ENCODE data around the gene INS. TPM values are rescaled to one million over a fixed set of nuclear protein-coding genes. Genes with fewer than 3 reads are reported as not detected.

INS gene
- total and polyA plus RNA-seq, 2 of the 13 experiments (the other 11 are each of a cell fraction or from before 2014, with no cell fraction given) = not detected

- TF ChIP-seq FOXP1 (IDR thresholded peaks at IDR 0.05) = no peak
- TF ChIP-seq FOXP1 (CRISPR knock-in tag; IDR thresholded peaks at IDR 0.05) = no peak
- TF ChIP-seq ZNF530 (CRISPR knock-in tag; IDR thresholded peaks at IDR 0.05; ENCODE audit: low read depth) = no peak
- TF ChIP-seq HNRNPL (IDR thresholded peaks at IDR 0.05; ENCODE audit: low read depth, low read length) = 0 out of 2 replicates have a peak, but pooled peaks have one; percentile 52
- TF ChIP-seq HOXA3 (CRISPR knock-in tag; IDR thresholded peaks at IDR 0.05) = peak; percentile 47; the same call in 1 of the 2 replicates
- no peak for TF ChIP-seq NCOR1 (IDR thresholded peaks at IDR 0.05; ENCODE audit: borderline replicate concordance, low read length)
- TF ChIP-seq ZNF563 (CRISPR knock-in tag; IDR thresholded peaks at IDR 0.05) = 0 out of 2 replicates have a peak, but pooled peaks have one; percentile 13
- no peak for TF ChIP-seq THAP7 (CRISPR knock-in tag; IDR thresholded peaks at IDR 0.05)
- 0 out of 2 replicates have a peak, but pooled peaks have one; percentile 37 for TF ChIP-seq HOXD1 (CRISPR knock-in tag; IDR thresholded peaks at IDR 0.05)
- peak; percentile 82; the same call in 1 of the 2 replicates for TF ChIP-seq ZFP37 (CRISPR knock-in tag; IDR thresholded peaks at IDR 0.05; ENCODE audit: borderline replicate concordance)
- TF ChIP-seq IKZF4 (CRISPR knock-in tag; IDR thresholded peaks at IDR 0.05; ENCODE audit: borderline replicate concordance, low read depth, not compliant biosample characterization) = no peak
- no peak for TF ChIP-seq EEA1 (CRISPR knock-in tag; IDR thresholded peaks at IDR 0.05; ENCODE audit: borderline replicate concordance)
- TF ChIP-seq ZEB1 (IDR thresholded peaks at IDR 0.05; ENCODE audit: insufficient replicate concordance, low read depth) = no peak
- TF ChIP-seq PAF1 (CRISPR knock-in tag; IDR thresholded peaks at IDR 0.05) = peak; percentile 52; the same call in 1 of the 2 replicates
- TF ChIP-seq KLF13 (CRISPR knock-in tag; IDR thresholded peaks at IDR 0.05) = no peak
- no peak for TF ChIP-seq ZNF7 (CRISPR knock-in tag; IDR thresholded peaks at IDR 0.05)
- TF ChIP-seq STAT5B (CRISPR knock-in tag; IDR thresholded peaks at IDR 0.05) = no peak
- TF ChIP-seq ZNF160 (CRISPR knock-in tag; IDR thresholded peaks at IDR 0.05) = no peak
- no peak for TF ChIP-seq E2F1 (CRISPR knock-in tag; IDR thresholded peaks at IDR 0.05)
- TF ChIP-seq HNF1A (IDR thresholded peaks at IDR 0.05; ENCODE audit: low read depth) = no peak
- no peak for TF ChIP-seq HNF1A (CRISPR knock-in tag; IDR thresholded peaks at IDR 0.05; ENCODE audit: borderline replicate concordance)
- no peak for TF ChIP-seq ZNF562 (CRISPR knock-in tag; IDR thresholded peaks at IDR 0.05; ENCODE audit: borderline replicate concordance)
- TF ChIP-seq ZIK1 (CRISPR knock-in tag; IDR thresholded peaks at IDR 0.05; ENCODE audit: borderline replicate concordance, low read depth) = 0 out of 2 replicates have a peak, but pooled peaks have one; percentile 27
- no peak for TF ChIP-seq USF2 (IDR thresholded peaks at IDR 0.05; ENCODE audit: low read depth, low read length)
- no peak for TF ChIP-seq USF2 (CRISPR knock-in tag; IDR thresholded peaks at IDR 0.05; ENCODE audit: borderline replicate concordance)
Observed at GRCh38 chr11:2132874-2133240, 28.2 kb downstream of the INS start (continued).

All from HepG2 (cell line).